Activated naive CD8-positive, alpha-beta T cell treated with anti-CD3 and anti-CD28 coated beads, Interleukin-2, amount 50 U/mL, for 24 hours (primary cell): Measurements from ENCODE around the gene ARHGAP5.

Source experiments
- ATAC-seq: fragments of 150-1000 bp; cut with Tn5 transposase; one replicate; pipeline ENCODE4 v1.10.0; 2021
- DNase-seq: peaks from one replicate; pipeline ENCODE4 v3.0.0; 2021
- H3K27ac Mint-ChIP-seq: one replicate; pipeline ENCODE4 v1.8.0; 2021; ENCODE audit warnings: mild to moderate bottlenecking, mixed read lengths
- H3K27me3 Mint-ChIP-seq: one replicate; pipeline ENCODE4 v1.8.0; 2021; ENCODE audit warnings: mixed read lengths
- H3K36me3 Mint-ChIP-seq: one replicate; pipeline ENCODE4 v1.8.0; 2021; ENCODE audit warnings: low read depth, mixed read lengths
- H3K4me1 Mint-ChIP-seq: one replicate; pipeline ENCODE4 v1.8.0; 2021; ENCODE audit warnings: mixed read lengths
- H3K4me3 Mint-ChIP-seq: one replicate; pipeline ENCODE4 v1.8.0; 2021; ENCODE audit warnings: mild to moderate bottlenecking, moderate library complexity, mixed read lengths
- H3K9me3 Mint-ChIP-seq: one replicate; pipeline ENCODE4 v1.8.0; 2021; ENCODE audit warnings: mixed read lengths

Gene ARHGAP5

DNA sequence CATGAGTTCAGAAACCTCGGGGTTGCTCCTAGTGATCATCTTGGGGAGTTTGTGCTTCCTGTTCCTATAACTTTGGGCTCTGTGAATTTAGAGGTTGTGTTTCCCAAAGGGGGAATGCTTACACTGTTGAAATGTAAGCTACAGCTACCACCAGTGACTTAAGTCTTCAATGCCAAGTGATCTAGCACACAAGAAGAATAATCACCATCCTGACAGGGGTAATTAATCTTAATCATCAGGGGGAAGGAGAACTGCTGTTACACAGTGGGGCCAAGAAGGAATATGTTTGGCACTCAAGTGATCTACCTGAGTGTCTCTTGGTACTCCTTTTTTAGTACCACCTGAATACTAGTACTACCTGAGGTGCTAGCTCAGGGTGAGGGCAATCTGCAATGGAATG lies 89.8 kb downstream of the ARHGAP5 start:
- Mint-ChIP-seq H3K27me3 (no peaks in the 10 kb centered on the region), H3K27ac (no peak overlapping the region), H3K4me1 (peaks cover 4% of the 10 kb centered on the region), H3K9me3 (peaks cover 14% of the 10 kb centered on the region), H3K4me3 (no peak overlapping the region), H3K36me3 (no peaks in the 10 kb centered on the region)
- no peak for ATAC-seq
- no peak for DNase-seq

DNA sequence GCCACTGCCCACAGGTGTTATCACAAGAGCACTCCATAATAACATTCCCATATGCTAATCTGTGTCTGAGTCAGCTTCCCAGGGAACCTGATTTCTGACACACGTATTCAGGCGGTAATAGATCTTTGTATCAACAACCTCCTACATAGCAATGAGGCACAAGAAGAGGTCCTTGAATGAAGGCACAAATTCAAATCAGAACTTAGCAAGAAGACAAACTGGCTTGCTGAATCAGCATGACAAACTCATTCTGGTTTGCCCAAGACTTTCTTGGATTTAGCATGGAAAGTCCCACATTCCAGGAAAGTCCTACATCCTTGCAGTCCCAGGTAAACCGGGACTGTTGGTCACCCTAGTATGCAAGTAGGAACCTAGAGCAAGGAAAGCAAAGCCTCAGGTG lies 90.8 kb downstream of the ARHGAP5 start:
- no peaks in the 10 kb centered on the region for H3K27me3 Mint-ChIP-seq
- peaks cover 4% of the 10 kb centered on the region for H3K4me1 Mint-ChIP-seq
- H3K4me3 Mint-ChIP-seq: no peak overlapping the region
- peaks cover 6% of the 10 kb centered on the region for H3K9me3 Mint-ChIP-seq
- DNase-seq (no peak), ATAC-seq (no peak)
- no peak overlapping the region for H3K27ac Mint-ChIP-seq
- no peaks in the 10 kb centered on the region for H3K36me3 Mint-ChIP-seq

DNA sequence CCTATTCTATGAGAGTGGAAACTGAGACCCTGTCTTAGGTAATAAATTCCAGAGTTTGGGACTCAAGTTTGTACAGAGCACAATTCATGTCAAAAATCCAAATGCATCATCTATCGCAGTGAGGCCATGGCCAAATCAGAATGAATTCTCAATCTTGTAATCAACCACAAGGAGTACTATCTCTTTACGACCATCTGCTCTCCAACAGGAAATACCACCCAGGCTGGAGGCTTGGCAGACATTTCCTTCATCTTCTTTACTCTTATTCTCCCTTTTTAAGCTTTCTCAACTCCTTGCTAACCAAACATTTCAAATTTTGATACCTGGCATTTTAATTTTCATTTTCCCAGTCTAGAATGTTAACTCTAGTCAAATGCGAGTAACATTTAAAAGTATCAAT lies 92.1 kb downstream of the ARHGAP5 start:
- ATAC-seq (no peak), DNase-seq (no peak)
- Mint-ChIP-seq H3K4me1 (peaks cover 4% of the 10 kb centered on the region), H3K36me3 (no peaks in the 10 kb centered on the region), H3K27ac (no peak overlapping the region), H3K9me3 (no peaks in the 10 kb centered on the region), H3K4me3 (no peak overlapping the region), H3K27me3 (no peaks in the 10 kb centered on the region)

DNA sequence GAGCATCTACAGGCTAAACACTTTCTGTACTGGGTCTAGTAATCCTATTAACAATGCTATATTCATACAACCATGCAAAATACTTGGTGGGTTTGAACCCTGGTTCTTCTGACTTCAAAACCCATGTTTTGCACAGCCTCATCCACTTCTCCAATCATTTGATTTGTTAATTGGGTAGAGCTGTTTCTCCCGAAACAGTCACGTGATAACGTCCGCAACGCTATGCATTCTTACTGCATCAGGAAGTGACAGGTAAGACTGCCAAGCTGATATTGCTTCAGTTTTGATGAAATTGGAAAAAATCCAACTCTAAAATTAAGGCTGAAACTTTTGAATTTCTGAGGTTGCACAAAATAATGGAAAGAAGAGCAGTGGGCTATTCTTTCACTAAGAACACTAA lies 94.4 kb downstream of the ARHGAP5 start:
- Mint-ChIP-seq H3K4me1 (peaks cover 4% of the 10 kb centered on the region), H3K27me3 (no peaks in the 10 kb centered on the region), H3K27ac (no peak overlapping the region), H3K36me3 (no peaks in the 10 kb centered on the region), H3K4me3 (no peak overlapping the region), H3K9me3 (no peaks in the 10 kb centered on the region)
- no peak for DNase-seq
- ATAC-seq: no peak

DNA sequence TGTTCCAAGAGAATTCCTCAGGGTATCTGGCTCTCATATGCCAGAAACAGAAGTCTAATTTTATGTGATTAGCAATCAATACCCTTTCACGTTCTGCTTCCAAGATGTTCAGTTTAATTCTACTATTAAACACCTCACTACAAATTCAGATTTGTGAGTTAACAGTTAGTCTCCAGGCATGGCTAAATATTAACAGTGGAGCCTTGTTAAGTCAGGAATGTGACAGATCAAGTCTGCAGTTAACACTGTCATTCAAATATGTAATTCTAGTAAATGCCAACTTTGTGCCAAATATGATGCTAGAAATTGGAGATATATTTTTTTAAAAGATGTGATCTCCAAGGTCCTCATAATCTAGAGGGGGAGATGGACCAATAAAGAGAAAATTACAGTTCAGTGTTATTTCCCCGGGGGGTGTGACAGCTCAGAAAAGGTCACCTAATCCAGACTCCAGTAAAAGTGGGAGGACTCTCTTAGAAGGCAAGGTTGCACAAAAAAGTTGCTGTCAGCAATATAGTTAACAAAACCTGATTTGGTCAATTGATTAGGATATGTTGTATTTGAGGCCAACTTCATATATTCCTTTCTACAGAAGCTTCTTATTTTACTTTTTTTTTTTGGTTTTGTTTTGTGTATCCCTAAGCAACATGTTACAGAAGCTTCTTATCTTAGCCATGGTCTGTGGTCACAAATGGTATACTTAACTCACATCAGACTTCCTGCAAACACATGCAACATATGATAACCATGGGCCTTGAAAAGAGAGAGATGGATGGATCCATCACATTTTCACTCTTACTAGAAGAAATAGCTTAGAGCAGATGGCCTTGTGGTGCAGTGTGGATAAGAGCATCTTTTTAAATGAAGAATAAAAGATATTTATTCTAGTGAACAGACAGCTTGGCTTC lies 106.3 kb downstream of the ARHGAP5 start:
- Mint-ChIP-seq H3K4me3 (no peak overlapping the region), H3K36me3 (no peaks in the 10 kb centered on the region), H3K4me1 (peaks cover 5% of the 10 kb centered on the region), H3K9me3 (peaks cover 15% of the 10 kb centered on the region), H3K27ac (no peak overlapping the region), H3K27me3 (peaks cover 13% of the 10 kb centered on the region)
- no peak for ATAC-seq
- DNase-seq: no peak

DNA sequence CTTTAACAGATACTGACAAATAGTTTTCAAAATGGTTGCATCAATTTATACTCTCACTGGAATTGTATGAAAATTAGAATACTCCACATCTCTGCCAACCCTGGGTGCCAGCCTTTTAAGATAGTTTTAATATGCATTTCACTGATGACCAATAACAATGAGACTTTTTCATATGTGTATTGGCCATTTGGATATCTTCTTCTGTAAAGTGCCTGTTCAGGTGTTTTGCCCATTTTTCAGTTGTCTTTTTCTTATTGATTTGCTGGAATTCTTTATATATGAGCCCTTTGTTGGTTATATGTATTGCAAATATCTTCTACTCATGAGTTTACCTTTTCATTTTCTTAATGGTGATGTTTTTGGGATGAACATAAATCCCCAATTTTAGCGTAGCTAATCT lies 108.0 kb downstream of the ARHGAP5 start:
- Mint-ChIP-seq H3K27me3 (peaks cover 13% of the 10 kb centered on the region), H3K4me3 (no peak overlapping the region)

DNA sequence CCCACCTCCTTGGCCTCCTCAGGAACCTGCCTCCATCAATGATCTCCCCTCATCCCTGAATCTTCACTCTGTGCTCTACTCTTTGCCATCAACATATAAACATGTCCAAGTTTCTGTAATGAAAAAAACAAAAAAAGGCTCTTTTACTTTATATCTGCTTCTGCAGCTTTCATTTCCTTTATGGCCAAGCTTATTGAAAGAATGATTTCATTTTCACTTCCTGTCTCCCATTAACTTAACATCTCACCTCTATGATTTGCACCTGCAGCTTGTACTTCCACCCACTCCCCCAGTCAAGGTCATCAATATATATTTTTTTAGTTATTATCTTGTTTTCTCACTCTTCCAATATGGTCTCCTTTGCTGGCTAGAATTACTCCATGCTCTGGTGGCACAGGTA lies 109.1 kb downstream of the ARHGAP5 start:
- Mint-ChIP-seq H3K9me3 (peaks cover 11% of the 10 kb centered on the region), H3K27me3 (peaks cover 4% of the 10 kb centered on the region), H3K4me3 (no peak overlapping the region), H3K36me3 (no peaks in the 10 kb centered on the region), H3K27ac (no peak overlapping the region), H3K4me1 (peaks cover 5% of the 10 kb centered on the region)
- ATAC-seq (no peak), DNase-seq (no peak)

More for the DNA sequence above, 108.0 kb downstream of the ARHGAP5 start:
- H3K4me1 Mint-ChIP-seq: peaks cover 5% of the 10 kb centered on the region
- DNase-seq (no peak), ATAC-seq (no peak)
- no peaks in the 10 kb centered on the region for H3K36me3 Mint-ChIP-seq
- peaks cover 15% of the 10 kb centered on the region for H3K9me3 Mint-ChIP-seq
- no peak overlapping the region for H3K27ac Mint-ChIP-seq

DNA sequence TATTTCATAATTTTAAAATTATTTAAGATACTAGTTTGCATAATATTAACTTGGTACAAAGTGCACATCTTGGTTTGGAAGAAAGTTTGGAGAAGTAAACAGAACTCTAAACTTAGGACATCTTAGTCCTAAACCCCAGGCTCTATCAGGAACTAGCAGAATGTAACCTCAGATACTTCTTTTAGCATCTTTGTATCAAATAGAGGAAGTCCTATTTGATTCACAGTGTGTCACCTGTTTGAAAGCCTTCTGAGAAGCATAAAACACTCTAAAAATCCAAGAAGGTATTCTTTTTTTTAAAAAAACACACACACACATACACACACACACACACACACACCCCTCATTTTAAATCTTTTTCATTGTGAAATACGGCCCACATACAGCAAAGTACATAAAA lies 112.7 kb downstream of the ARHGAP5 start:
- DNase-seq: no peak
- no peak for ATAC-seq
- H3K27ac Mint-ChIP-seq: no peak overlapping the region
- H3K27me3 Mint-ChIP-seq: no peaks in the 10 kb centered on the region
- H3K9me3 Mint-ChIP-seq: peaks cover 4% of the 10 kb centered on the region
- H3K4me3 Mint-ChIP-seq: no peak overlapping the region
- H3K4me1 Mint-ChIP-seq: peaks cover 9% of the 10 kb centered on the region
- no peaks in the 10 kb centered on the region for H3K36me3 Mint-ChIP-seq

DNA sequence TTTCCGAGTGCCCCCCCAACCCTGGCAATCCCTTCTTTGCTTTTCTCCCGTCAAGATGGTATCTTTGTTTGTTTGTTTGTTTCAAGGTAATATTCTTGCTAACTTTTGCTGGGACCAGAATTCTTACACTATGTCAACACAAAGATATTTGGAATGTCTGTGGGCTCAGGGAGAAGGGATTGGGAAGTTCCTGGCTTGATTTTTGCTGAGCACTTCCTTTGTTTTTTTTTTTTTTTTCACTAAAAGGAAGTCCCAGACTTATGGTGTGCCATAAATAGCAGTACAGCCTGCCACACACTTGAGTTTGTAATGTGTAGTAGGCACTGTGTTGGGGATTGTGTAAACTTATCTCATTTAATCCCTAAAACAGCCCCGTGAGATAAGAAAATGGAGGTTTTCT lies 113.6 kb downstream of the ARHGAP5 start:
- DNase-seq (no peak), ATAC-seq (no peak)
- Mint-ChIP-seq H3K9me3 (no peaks in the 10 kb centered on the region), H3K4me3 (no peak overlapping the region), H3K36me3 (no peaks in the 10 kb centered on the region), H3K27me3 (no peaks in the 10 kb centered on the region), H3K27ac (no peak overlapping the region), H3K4me1 (peaks cover 9% of the 10 kb centered on the region)

DNA sequence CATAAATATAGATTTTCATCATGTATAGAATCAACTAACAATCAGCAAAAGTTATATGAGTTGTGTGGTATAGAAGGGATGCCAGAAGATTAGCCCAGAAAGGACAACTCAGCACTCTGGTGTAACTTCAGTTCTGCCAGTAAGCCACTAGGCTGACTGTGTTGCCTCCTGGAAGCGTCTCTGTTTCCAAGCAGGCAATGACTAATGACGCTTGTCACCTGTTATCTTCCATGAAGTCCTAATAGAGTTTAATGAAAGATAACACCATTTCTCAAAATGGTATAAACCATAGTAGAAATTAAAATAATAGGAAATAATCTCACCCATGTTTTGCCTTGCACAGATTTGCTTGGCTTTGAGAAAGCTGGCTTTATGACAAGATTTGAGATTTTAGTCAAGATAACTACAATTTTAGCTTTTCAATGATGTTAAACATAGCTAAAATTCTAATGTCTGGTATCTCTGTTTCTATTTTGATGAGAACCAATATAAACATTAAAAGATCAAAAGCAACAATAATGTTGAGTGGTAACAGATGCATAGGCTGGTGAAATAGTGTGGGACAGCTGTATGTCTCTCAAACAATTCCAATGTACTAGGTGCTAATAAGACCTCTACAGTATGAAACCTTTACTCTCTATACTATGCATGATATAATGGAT lies 115.7 kb downstream of the ARHGAP5 start:
- no peak for DNase-seq
- no peak overlapping the region for H3K4me3 Mint-ChIP-seq
- ATAC-seq: no peak
- peaks cover 2% of the 10 kb centered on the region for H3K27me3 Mint-ChIP-seq
- H3K9me3 Mint-ChIP-seq: no peaks in the 10 kb centered on the region
- H3K4me1 Mint-ChIP-seq: peaks cover 9% of the 10 kb centered on the region
- no peak overlapping the region for H3K27ac Mint-ChIP-seq
- H3K36me3 Mint-ChIP-seq: no peaks in the 10 kb centered on the region

DNA sequence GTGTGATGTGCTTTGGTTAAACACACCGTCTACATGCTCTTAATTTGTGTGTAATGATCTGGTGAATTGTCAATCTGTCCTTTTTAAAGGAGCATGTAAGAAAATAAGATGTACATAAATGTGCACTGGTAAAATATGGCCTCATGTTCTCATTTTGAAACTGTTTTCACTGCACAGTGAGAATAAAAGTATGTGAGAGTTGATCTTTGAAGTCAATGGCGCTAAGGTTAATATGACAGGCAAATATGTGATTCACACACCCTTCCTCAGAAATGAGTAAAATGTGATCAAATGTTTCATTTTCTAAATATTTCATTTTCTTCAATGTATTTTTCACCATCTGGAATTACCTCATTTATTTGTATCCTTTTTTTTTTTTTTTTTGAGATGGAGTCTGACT lies 116.4 kb downstream of the ARHGAP5 start:
- ATAC-seq: no peak
- no peak overlapping the region for H3K27ac Mint-ChIP-seq
- no peaks in the 10 kb centered on the region for H3K9me3 Mint-ChIP-seq
- no peak overlapping the region for H3K4me3 Mint-ChIP-seq
- DNase-seq: no peak
- no peaks in the 10 kb centered on the region for H3K36me3 Mint-ChIP-seq
- peaks cover 11% of the 10 kb centered on the region for H3K4me1 Mint-ChIP-seq
- peaks cover 2% of the 10 kb centered on the region for H3K27me3 Mint-ChIP-seq

DNA sequence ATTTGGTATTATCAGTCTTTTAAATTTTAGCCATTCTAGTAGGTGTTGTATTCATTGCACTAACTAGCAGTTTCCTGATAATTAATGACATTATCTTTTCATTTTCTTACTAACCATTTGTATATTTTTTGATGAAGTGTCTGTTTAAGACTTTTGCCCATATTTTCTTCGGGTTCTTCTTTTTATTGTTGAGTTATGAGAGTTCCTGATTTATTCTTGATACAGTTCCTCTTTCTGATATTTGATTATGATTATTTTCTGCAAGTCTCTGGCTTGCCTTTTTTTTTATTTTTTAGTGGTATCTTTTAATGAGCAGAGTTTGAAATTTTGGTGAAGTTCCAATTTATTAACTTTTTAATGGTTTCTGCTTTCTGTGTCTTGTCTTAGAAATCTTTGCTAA lies 118.5 kb downstream of the ARHGAP5 start:
- Mint-ChIP-seq H3K4me1 (peaks cover 19% of the 10 kb centered on the region), H3K36me3 (no peaks in the 10 kb centered on the region), H3K9me3 (no peaks in the 10 kb centered on the region), H3K27me3 (peaks cover 2% of the 10 kb centered on the region), H3K27ac (no peak overlapping the region), H3K4me3 (no peak overlapping the region)
- ATAC-seq (no peak), DNase-seq (no peak)

DNA sequence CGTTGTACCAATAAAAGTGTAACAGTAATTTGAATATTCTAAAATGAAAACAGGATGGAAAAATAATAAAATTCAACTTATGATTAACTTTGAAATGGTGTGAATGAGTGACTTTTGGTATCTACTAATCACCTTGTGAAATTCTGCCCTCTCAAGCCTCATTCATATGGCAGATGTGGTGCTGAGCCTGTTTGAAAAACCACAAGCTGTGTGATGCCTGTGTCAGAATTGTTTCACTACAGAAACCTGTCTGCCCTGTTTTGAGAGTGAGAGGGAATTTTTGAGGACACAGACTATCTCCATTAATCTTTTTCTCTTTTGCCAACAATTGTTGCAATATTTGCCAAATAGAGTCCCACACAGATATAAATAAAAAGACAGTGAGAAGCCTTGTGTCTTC lies 120.8 kb downstream of the ARHGAP5 start:
- Mint-ChIP-seq H3K4me1 (peaks cover 41% of the 10 kb centered on the region), H3K36me3 (no peaks in the 10 kb centered on the region), H3K4me3 (no peak overlapping the region), H3K27me3 (peaks cover 3% of the 10 kb centered on the region), H3K27ac (no peak overlapping the region), H3K9me3 (no peaks in the 10 kb centered on the region)
- DNase-seq (no peak), ATAC-seq (no peak)

DNA sequence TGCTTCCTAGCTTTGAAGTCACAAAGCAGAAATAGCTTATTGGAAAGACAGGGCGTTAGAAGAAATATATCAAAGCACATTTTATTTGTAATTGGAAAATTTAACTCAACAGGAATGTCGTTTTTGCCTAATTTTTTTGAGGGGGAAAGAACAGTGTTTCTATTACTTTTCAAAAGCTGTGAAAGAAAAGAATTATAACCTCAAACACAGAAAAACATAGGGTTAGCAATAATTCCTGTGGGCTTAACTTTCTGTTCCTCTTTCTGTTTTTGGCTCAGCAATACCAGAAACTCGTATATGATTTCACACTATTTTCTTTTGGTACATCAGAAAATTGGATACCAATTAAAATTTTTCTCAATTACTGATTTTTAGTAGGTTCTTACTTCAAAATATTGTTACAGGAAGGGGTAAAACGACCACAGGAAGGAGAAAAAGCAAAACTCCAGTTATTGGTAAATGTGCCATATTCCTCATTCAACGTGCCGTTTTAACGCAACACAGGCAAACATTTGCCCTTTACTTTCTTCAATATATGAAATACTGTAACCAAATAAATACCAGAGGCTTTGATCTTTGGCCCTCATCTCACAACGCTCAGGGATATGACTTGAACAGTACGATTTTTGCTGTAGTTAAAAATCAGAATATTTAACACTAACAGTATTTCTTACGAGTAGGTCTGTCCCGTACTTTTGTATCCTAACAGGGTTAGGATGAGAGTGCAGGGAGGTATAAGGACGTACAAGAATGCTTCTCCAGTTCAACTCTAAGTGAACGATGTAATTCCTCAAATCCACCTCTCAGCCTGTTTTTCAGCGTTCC lies 123.5 kb downstream of the ARHGAP5 start:
- H3K27ac Mint-ChIP-seq: peak overlapping the region; percentile 100

More for the DNA sequence above, 123.5 kb downstream of the ARHGAP5 start:
- Mint-ChIP-seq H3K27me3 (peaks cover 5% of the 10 kb centered on the region), H3K4me3 (peak overlapping the region; percentile 85), H3K4me1 (peaks cover 57% of the 10 kb centered on the region), H3K9me3 (no peaks in the 10 kb centered on the region), H3K36me3 (no peaks in the 10 kb centered on the region)
- ATAC-seq (no peak), DNase-seq (no peak)
